GM23248 (cell line): ENCODE results near the gene CDR2L. TPM values are rescaled to one million over a fixed set of nuclear protein-coding genes. Genes with fewer than 3 reads are reported as not detected.

ENCODE experiments used
- DNase-seq: peaks from one replicate; pipeline ENCODE4 v3.0.0-alpha.2; 2015
- H2AFZ ChIP-seq: fragments of 200-600 bp; sonication (generic); 2 replicates; pipeline ENCODE4 v1.6.1; 2016; ENCODE audit warnings: antibody characterized with exemption
- H3F3A ChIP-seq: fragments of 200-600 bp; sonication (generic); 2 replicates; pipeline ENCODE4 v1.6.1; 2016; ENCODE audit warnings: mild to moderate bottlenecking, antibody characterized with exemption, mixed run types; ENCODE audit not compliant: insufficient read depth
- H3K27ac ChIP-seq: fragments of 200-600 bp; sonication (generic); 2 replicates; pipeline ENCODE4 v1.5.1; 2016; ENCODE audit warnings: mild to moderate bottlenecking
- H3K27me3 ChIP-seq: fragments of 200-600 bp; sonication (generic); replicated peaks from 2 replicates; pipeline ENCODE4 v1.6.1; 2016; ENCODE audit warnings: mild to moderate bottlenecking; ENCODE audit not compliant: insufficient read depth
- H3K36me3 ChIP-seq: fragments of 200-600 bp; sonication (generic); 2 replicates; pipeline ENCODE4 v1.6.1; 2016; ENCODE audit warnings: low read depth, mild to moderate bottlenecking
- H3K4me1 ChIP-seq: fragments of 200-600 bp; sonication (generic); 2 replicates; pipeline ENCODE4 v1.6.1; 2016; ENCODE audit warnings: mild to moderate bottlenecking; ENCODE audit not compliant: insufficient read depth
- H3K4me2 ChIP-seq: fragments of 200-600 bp; sonication (generic); one replicate; pipeline ENCODE4 v1.6.1; 2016; ENCODE audit warnings: mild to moderate bottlenecking; ENCODE audit not compliant: unreplicated experiment
- H3K4me3 ChIP-seq: fragments of 200-600 bp; sonication (generic); 2 replicates; pipeline ENCODE4 v1.5.1; 2016; ENCODE audit warnings: mild to moderate bottlenecking
- H3K79me2 ChIP-seq: fragments of 200-600 bp; sonication (generic); 2 replicates; pipeline ENCODE4 v1.6.1; 2016; ENCODE audit warnings: mild to moderate bottlenecking; ENCODE audit not compliant: insufficient read depth
- H3K9ac ChIP-seq: fragments of 200-600 bp; sonication (generic); 2 replicates; pipeline ENCODE4 v1.6.1; 2016; ENCODE audit warnings: mild to moderate bottlenecking
- H3K9me2 ChIP-seq: fragments of 200-600 bp; sonication (generic); 2 replicates; pipeline ENCODE4 v1.6.1; 2016; ENCODE audit warnings: mixed run types, mild to moderate bottlenecking, moderate library complexity; ENCODE audit not compliant: insufficient read depth
- H3K9me3 ChIP-seq: fragments of 200-600 bp; sonication (generic); one replicate; pipeline ENCODE4 v1.6.1; 2017; ENCODE audit warnings: low read depth
- H4K20me1 ChIP-seq: fragments of 200-600 bp; sonication (generic); 2 replicates; pipeline ENCODE4 v1.6.0; 2016; ENCODE audit not compliant: insufficient read depth
- EZH2 ChIP-seq: fragments of 200-600 bp; sonication (generic); IDR thresholded peaks from 2 replicates; pipeline ENCODE4 v1.6.1; 2018; ENCODE audit warnings: antibody characterized with exemption, mild to moderate bottlenecking; ENCODE audit not compliant: insufficient read depth, poor library complexity, severe bottlenecking
- EZH2phosphoT487 ChIP-seq: fragments of 200-600 bp; sonication (generic); IDR thresholded peaks from 2 replicates; pipeline ENCODE4 v1.6.1; 2018; ENCODE audit warnings: antibody characterized with exemption, moderate library complexity, mild to moderate bottlenecking, low read depth; ENCODE audit not compliant: insufficient read depth
- WGBS, 2 experiments: methylation state at CpG; one replicate each; pipeline ENCODE4 v1.1.6; 2015 to 2017; ENCODE audit warnings: low lambda C conversion rate in 2 of 2, low coverage in 1 of 2; ENCODE audit errors: missing lambda C conversion rate in 2 of 2; 5-methylcytosine and 5-hydroxymethylcytosine counted together
- in situ Hi-C: fragments of 300-500 bp; cut with MboI; formaldehyde crosslinking; loops from 2 replicates; pipeline ENCODE4 v1.15.0; 2020
- polyA plus RNA-seq: library from polyadenylated mRNA; unstranded; fragments of >200 nt; fragmentation: Nextera tagmentation; extraction: Ambion mirVana; gene quantifications from 2 replicates; pipeline ENCODE4 v1.2.1, GENCODE V29; 2016
- total RNA-seq: library from RNA; depleted of rRNA; stranded (reverse); fragments of >200 nt; shearing (Covaris generic); gene quantifications from 2 replicates; pipeline ENCODE4 v1.2.3, GENCODE V29; 2014

The CDR2L gene
- total and polyA plus RNA-seq, 2 experiments from 2014 or later: 18.0 to 23.9 TPM

GRCh38 chr17:74975943-74976342, 11.5 kb upstream of the CDR2L start:
- Histone ChIP-seq H3K36me3 (no peaks in the 10 kb centered on the region), H3K4me3 (no peak overlapping the region), H4K20me1 (no peaks in the 10 kb centered on the region), H3K27me3 (peaks cover 28% of the 10 kb centered on the region), H3K4me2 (no peak overlapping the region), H3K79me2 (no peaks in the 10 kb centered on the region), H3K9me2 (no peaks in the 10 kb centered on the region), H3K9me3 (no peaks in the 10 kb centered on the region), H3K9ac (no peak overlapping the region), H2AFZ (no peak overlapping the region), H3F3A (no peaks in the 10 kb centered on the region), H3K27ac (no peak overlapping the region), H3K4me1 (no peaks in the 10 kb centered on the region)
- in situ Hi-C loops: no loop called here
- DNase-seq: no peak
- TF ChIP-seq EZH2phosphoT487 (no peak), EZH2 (no peak)
- WGBS, 2 experiments: 54 to 56% methylated on average over 4 of the region's 4 CpGs

- 0 out of 2 replicates have a peak, but pooled peaks cover 5% of the 10 kb centered on the region for H3K4me1 ChIP-seq
- no peak overlapping the region for H2AFZ ChIP-seq
- H3K27me3 ChIP-seq: peaks cover 23% of the 10 kb centered on the region
- 88 to 96% methylated on average over 3 of the region's 3 CpGs for WGBS, 2 experiments
- H3F3A ChIP-seq: 0 out of 2 replicates have a peak, but pooled peaks cover 3% of the 10 kb centered on the region
- in situ Hi-C loops: no loop called here
- H4K20me1 ChIP-seq: no peaks in the 10 kb centered on the region
- H3K4me2 ChIP-seq: no peak overlapping the region
- H3K9ac ChIP-seq: no peak overlapping the region
- no peak overlapping the region for H3K4me3 ChIP-seq
- TF ChIP-seq EZH2 (no peak), EZH2phosphoT487 (no peak)
- no peaks in the 10 kb centered on the region for H3K36me3 ChIP-seq
- H3K9me2 ChIP-seq: no peaks in the 10 kb centered on the region
- H3K27ac ChIP-seq: no peak overlapping the region
- no peaks in the 10 kb centered on the region for H3K79me2 ChIP-seq
- H3K9me3 ChIP-seq: no peaks in the 10 kb centered on the region
- DNase-seq: no peak
Measured at GRCh38 chr17:74977802-74978201, 9.6 kb upstream of the CDR2L start.

- peaks cover 18% of the 10 kb centered on the region for H3K27me3 ChIP-seq
- 70 to 73% methylated on average over 3 of the region's 3 CpGs for WGBS, 2 experiments
- no peak for DNase-seq
- H3K4me1 ChIP-seq: 0 out of 2 replicates have a peak, but pooled peaks cover 5% of the 10 kb centered on the region
- no peaks in the 10 kb centered on the region for H3K36me3 ChIP-seq
- no peak overlapping the region for H3K4me2 ChIP-seq
- no peak for TF ChIP-seq EZH2
- TF ChIP-seq EZH2phosphoT487: no peak
- H3F3A ChIP-seq: peaks cover 6% of the 10 kb centered on the region; the same call in 1 of the 2 replicates
- H3K9me3 ChIP-seq: no peaks in the 10 kb centered on the region
- H3K79me2 ChIP-seq: no peaks in the 10 kb centered on the region
- H3K4me3 ChIP-seq: no peak overlapping the region
- H3K27ac ChIP-seq: no peak overlapping the region
- in situ Hi-C loops: no loop called here
- H2AFZ ChIP-seq: no peak overlapping the region
- H3K9ac ChIP-seq: no peak overlapping the region
- H4K20me1 ChIP-seq: no peaks in the 10 kb centered on the region
- no peaks in the 10 kb centered on the region for H3K9me2 ChIP-seq
Measured at GRCh38 chr17:74978240-74978639, 9.2 kb upstream of the CDR2L start.

- no peaks in the 10 kb centered on the region for H4K20me1 ChIP-seq
- peaks cover 8% of the 10 kb centered on the region; the same call in 1 of the 2 replicates for H3F3A ChIP-seq
- in situ Hi-C loops: no loop called here
- H3K79me2 ChIP-seq: no peaks in the 10 kb centered on the region
- H3K27ac ChIP-seq: no peak overlapping the region
- no peak for TF ChIP-seq EZH2phosphoT487
- TF ChIP-seq EZH2: no peak
- no peaks in the 10 kb centered on the region for H3K9me3 ChIP-seq
- 0 out of 2 replicates have a peak, but pooled peaks cover 5% of the 10 kb centered on the region for H3K4me1 ChIP-seq
- no peak overlapping the region for H2AFZ ChIP-seq
- H3K36me3 ChIP-seq: no peaks in the 10 kb centered on the region
- no peak overlapping the region for H3K4me2 ChIP-seq
- 70% methylated on average over 17 of the region's 17 CpGs for WGBS, 2 experiments
- no peak overlapping the region for H3K9ac ChIP-seq
- no peak for DNase-seq
- H3K27me3 ChIP-seq: peaks cover 6% of the 10 kb centered on the region
- H3K4me3 ChIP-seq: no peak overlapping the region
- H3K9me2 ChIP-seq: no peaks in the 10 kb centered on the region
Measured at GRCh38 chr17:74979408-74980146, 7.9 kb upstream of the CDR2L start.
